ENCODE data around the gene PIK3R6.
"Not testable (repeated sequence)": the region's sequence is repeated elsewhere in the genome, so short reads cannot be mapped to it uniquely, and the experiment has no call there.

Gene PIK3R6

DNA sequence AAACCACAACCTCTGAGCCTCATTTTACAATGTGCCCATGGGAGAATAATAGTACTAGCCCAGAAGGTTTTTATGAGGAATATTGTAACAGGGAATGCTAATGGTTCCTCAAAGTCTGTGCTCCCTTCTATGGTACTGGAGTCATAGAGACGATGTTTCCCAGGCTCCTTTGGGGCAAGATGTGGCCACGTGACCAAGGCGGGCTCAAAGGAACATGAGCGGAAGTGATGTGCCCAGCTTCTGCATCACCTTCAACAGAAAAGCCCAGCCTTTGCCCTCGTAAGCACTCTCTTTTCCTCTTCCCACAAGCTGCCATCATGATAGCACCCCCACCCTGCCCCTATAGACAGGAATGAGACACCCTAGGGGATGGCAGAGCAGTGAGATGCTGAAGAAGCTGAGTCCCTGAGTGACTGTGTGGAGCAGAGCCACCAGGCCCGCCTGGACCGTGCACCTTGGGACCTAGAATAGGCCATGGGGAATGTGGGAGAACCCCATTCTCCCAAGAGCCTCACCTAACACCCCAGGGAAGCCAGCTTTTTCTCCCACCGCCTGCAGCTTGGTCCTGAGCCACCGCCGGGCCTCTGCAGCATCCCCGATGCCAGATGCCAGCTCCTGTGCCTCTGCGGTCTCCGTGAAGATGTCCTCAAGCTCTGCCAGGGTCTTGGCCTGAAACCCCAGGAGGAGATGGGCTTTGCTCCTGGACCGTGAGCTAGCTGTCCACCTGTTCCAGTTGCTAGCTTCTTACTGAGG is 22.2 kb upstream of the PIK3R6 start:
- H3K27ac ChIP-seq = no peak overlapping the region
- no peak overlapping the region for H3K9ac ChIP-seq (ENCODE audit: insufficient read length)
- no peaks in the 10 kb centered on the region for H3K36me3 ChIP-seq (ENCODE audit: insufficient read depth, low read length)
- no peak for TF ChIP-seq POLR2AphosphoS5 (IDR thresholded peaks at IDR 0.05; ENCODE audit: borderline replicate concordance, low read depth, low read length)
- no peak for TF ChIP-seq FOXP2 (optimal IDR thresholded peaks at IDR 0.05; ENCODE audit: control extremely low read depth, extremely low read length, insufficient read depth)
- no peak for TF ChIP-seq EZH2 (IDR thresholded peaks at IDR 0.05)
- no peak for DNase-seq (ENCODE audit: low read depth, low spot score)
- no peaks in the 10 kb centered on the region for H3K9me3 ChIP-seq (ENCODE audit: low read depth, low read length)
- no peak overlapping the region for H3K4me3 ChIP-seq

GRCh38 chr17:8888704-8889302 is 21.3 kb upstream of the PIK3R6 start:
- TF ChIP-seq POLR2AphosphoS5 (IDR thresholded peaks at IDR 0.05; ENCODE audit: borderline replicate concordance, low read depth, low read length) (no peak), FOXP2 (optimal IDR thresholded peaks at IDR 0.05; ENCODE audit: control extremely low read depth, extremely low read length, insufficient read depth) (no peak), EZH2 (IDR thresholded peaks at IDR 0.05) (no peak)
- Histone ChIP-seq H3K36me3 (ENCODE audit: insufficient read depth, low read length) (no peaks in the 10 kb centered on the region), H3K9me3 (ENCODE audit: low read depth, low read length) (no peaks in the 10 kb centered on the region), H3K9ac (ENCODE audit: insufficient read length) (no peak overlapping the region), H3K4me3 (no peak overlapping the region), H3K27ac (no peak overlapping the region)
- no peak for DNase-seq (ENCODE audit: low read depth, low spot score)

DNA sequence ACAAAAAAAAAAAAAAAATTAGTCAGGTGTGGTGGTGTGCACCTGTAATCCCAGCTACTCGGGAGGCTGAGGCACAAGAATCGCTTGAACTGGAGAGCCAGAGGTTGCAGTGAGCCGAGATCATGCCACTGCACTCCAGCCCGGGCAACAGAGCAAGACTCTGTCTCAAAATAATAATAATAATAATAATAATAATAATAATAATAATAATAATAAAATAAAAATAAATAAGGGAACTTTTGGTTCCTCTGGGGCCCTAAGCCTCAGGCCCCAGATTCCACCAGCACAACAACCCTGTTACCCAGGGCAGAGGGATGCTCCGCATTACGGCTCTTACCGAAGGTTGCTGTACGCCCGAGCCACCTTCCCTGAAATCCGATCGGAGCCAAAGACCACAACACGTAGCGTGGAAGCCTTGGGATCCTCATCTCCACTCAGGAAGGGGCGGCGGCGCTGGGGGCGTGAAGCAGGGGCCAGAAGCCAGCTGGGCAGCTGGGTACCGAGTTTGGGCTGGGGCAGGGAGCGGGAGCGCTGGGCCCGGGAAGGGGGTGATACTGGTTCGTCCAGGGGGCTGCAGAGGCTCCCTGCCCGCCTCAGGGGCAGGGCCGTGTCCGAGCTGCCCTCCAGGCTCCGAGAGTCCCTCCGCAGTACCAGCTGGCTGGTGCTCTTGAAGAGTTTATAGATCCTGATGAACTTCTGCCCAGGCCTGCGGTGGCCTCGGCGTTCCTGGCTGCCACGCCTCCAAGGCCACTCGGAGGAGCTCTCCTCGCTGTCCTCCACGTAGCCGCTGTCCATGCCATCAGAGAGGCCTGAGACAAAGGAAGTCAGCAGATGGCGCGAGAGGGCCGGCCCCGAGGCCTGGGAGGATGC is 20.6 kb upstream of the PIK3R6 start:
- Histone ChIP-seq H3K9ac (ENCODE audit: insufficient read length) (no peak overlapping the region), H3K27ac (no peak overlapping the region), H3K4me3 (no peak overlapping the region), H3K9me3 (ENCODE audit: low read depth, low read length) (no peaks in the 10 kb centered on the region), H3K36me3 (ENCODE audit: insufficient read depth, low read length) (no peaks in the 10 kb centered on the region)
- TF ChIP-seq POLR2AphosphoS5 (IDR thresholded peaks at IDR 0.05; ENCODE audit: borderline replicate concordance, low read depth, low read length) = no peak
- TF ChIP-seq EZH2 (IDR thresholded peaks at IDR 0.05) = no peak
- no peak for TF ChIP-seq FOXP2 (optimal IDR thresholded peaks at IDR 0.05; ENCODE audit: control extremely low read depth, extremely low read length, insufficient read depth)
- no peak for DNase-seq (ENCODE audit: low read depth, low spot score)

DNA sequence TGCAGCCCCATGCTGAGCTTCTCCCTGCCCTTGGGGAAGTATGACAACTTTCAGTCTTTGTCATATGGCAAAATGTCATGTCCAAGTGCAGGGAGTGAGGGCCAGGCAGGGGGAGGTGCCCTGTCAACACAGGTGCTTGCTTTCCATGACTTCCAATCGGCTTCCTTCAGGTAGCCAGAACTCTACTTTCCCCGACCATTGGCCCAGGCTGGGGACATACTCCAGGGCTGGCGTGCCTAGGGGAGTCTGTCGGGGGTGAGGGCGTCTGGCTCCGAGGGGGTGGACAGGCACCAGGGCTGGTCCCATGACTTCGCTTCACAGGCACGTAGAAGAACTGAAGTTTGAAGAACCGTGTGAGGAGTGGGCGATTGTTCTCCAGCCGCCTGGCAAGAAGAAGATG is 19.8 kb upstream of the PIK3R6 start:
- Histone ChIP-seq H3K27ac (no peak overlapping the region), H3K9me3 (ENCODE audit: low read depth, low read length) (no peaks in the 10 kb centered on the region), H3K4me3 (no peak overlapping the region), H3K9ac (ENCODE audit: insufficient read length) (no peak overlapping the region), H3K36me3 (ENCODE audit: insufficient read depth, low read length) (no peaks in the 10 kb centered on the region)
- DNase-seq (ENCODE audit: low read depth, low spot score) = no peak
- no peak for TF ChIP-seq POLR2AphosphoS5 (IDR thresholded peaks at IDR 0.05; ENCODE audit: borderline replicate concordance, low read depth, low read length)
- no peak for TF ChIP-seq EZH2 (IDR thresholded peaks at IDR 0.05)
- no peak for TF ChIP-seq FOXP2 (optimal IDR thresholded peaks at IDR 0.05; ENCODE audit: control extremely low read depth, extremely low read length, insufficient read depth)

DNA sequence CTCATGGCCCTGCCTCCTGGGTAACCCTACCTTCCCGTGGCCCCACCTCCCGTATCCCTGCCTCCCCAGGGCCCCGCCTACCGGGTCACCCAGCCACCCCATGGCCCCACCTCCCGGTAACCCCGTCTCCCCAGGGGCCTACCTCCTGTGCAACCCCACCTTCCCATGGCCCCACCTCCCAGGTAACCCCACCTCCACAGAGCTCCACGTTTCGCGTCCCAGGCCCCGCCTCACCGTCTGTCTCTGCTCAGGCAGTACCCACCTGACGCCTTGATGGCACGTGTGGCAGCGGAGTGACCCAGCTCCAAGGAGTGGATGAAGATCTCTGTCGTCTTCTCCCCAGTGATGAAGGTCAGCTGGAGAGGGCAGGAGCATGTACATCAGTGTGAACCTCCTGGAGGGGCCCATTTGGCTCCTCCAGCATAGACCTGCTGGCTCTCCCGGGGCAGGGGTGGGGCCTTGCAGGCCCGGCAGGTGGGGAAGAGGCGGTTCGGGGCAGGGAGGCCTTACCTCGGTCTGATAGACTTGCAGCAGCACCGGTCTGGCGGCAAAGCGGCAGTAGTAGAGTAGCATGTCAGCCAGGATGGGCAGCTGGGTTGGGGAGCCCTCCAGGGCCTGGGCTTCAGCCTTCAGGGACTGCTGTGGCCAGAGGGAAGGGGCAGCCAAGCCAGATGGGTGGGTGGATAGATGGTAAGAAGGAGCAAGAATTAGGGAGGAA is 18.7 kb upstream of the PIK3R6 start:
- no peak overlapping the region for H3K9ac ChIP-seq (ENCODE audit: insufficient read length)
- TF ChIP-seq EZH2 (IDR thresholded peaks at IDR 0.05) = no peak
- no peak for TF ChIP-seq FOXP2 (optimal IDR thresholded peaks at IDR 0.05; ENCODE audit: control extremely low read depth, extremely low read length, insufficient read depth)

DNA sequence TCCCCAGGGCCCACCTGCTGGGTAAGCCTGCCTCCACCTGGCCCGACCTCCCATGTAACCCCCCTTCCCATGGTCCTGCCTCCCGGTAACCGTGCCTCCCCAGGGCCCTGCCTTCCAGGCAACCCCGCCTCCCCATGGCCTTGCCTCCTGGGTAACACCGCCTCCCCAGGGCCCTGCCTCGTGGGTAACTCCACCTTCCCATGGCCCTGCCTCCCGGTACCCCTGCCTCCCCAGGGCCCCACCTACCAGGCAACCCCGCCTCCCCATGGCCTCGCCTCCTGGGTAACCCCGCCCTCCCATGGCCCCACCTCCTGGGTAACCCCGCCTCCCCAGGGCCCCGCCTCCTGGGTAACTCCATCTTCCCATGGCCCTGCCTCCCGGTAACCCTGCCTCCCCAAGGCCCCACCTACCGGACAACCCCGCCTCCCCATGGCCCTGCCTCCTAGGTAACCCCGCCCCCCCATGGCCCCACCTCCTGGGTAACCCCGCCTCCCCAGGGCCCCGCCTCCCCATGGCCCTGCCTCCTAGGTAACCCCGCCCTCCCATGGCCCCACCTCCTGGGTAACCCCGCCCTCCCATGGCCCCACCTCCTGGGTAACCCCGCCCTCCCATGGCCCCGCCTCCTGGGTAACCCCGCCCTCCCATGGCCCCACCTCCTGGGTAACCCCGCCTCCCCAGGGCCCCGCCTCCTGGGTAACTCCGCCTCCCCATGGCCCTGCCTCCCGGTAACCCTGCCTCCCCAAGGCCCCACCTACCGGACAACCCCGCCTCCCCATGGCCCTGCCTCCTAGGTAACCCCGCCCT is 17.9 kb upstream of the PIK3R6 start:
- not testable (repeated sequence) for DNase-seq (ENCODE audit: low read depth, low spot score); H3K9me3 ChIP-seq (ENCODE audit: low read depth, low read length); H3K36me3 ChIP-seq (ENCODE audit: insufficient read depth, low read length); H3K27ac ChIP-seq; H3K9ac ChIP-seq (ENCODE audit: insufficient read length); H3K4me3 ChIP-seq

More for the DNA sequence above, 18.7 kb upstream of the PIK3R6 start:
- Histone ChIP-seq H3K9me3 (ENCODE audit: low read depth, low read length) (no peaks in the 10 kb centered on the region), H3K27ac (no peak overlapping the region), H3K36me3 (ENCODE audit: insufficient read depth, low read length) (no peaks in the 10 kb centered on the region), H3K4me3 (no peak overlapping the region)
- no peak for DNase-seq (ENCODE audit: low read depth, low spot score)

GRCh38 chr17:8884336-8884990 is 17.0 kb upstream of the PIK3R6 start:
- no peak overlapping the region for H3K27ac ChIP-seq
- no peak for TF ChIP-seq EZH2 (IDR thresholded peaks at IDR 0.05)
- TF ChIP-seq POLR2AphosphoS5 (IDR thresholded peaks at IDR 0.05; ENCODE audit: borderline replicate concordance, low read depth, low read length) = no peak
- no peak overlapping the region for H3K9ac ChIP-seq (ENCODE audit: insufficient read length)
- no peak overlapping the region for H3K4me3 ChIP-seq
- no peaks in the 10 kb centered on the region for H3K36me3 ChIP-seq (ENCODE audit: insufficient read depth, low read length)
- H3K9me3 ChIP-seq (ENCODE audit: low read depth, low read length) = no peaks in the 10 kb centered on the region
- DNase-seq (ENCODE audit: low read depth, low spot score) = no peak
